GM19035 (cell line): ENCODE results near the gene GALNT14.

Experiments used
- ATAC-seq: cut with Tn5 transposase; IDR thresholded peaks from one replicate; pipeline ENCODE4 v1.9.1; 2021; ENCODE audit not compliant: unreplicated experiment

The GALNT14 gene

DNA sequence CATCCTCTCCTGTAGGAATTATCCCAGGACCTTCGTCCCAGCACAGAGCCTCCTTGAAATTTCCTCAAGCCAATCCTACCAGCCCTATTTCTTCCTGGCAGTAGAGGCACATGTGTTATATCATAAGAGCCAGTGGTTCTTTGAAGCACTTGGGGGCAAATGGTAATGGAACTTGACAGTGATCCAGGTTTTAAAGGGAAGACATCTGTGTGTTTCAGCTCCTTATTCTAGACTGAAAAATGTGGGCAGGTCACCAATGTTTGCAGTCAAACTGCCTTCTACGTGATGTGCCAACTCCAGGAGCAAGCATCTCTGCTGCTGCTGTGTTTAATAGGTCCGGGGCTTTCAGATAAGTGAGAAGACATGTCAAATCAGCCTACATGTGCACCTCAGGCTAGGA is 157.1 kb downstream of the GALNT14 start:
- ATAC-seq: no peak

DNA sequence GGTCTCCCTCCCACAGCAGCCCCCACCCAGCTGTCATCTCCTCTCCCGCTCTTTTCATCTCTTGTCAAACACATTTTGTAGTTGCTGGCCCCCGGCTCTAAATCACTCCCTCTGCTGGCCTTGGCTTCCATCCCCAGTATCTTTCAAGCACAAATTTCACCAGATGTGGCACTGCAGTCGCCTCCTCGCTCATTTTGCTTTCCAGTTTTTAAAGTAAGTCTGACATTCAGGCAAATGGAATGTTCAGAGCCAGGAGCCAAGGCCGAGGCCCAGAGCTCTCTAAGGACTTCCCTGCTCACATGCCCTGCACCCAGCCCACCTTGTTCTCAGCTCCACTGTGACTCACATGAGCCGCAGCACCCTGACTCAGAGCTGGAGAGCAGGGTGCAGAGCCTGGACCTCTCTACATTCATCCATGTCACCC is 158.4 kb downstream of the GALNT14 start:
- no peak for ATAC-seq

DNA sequence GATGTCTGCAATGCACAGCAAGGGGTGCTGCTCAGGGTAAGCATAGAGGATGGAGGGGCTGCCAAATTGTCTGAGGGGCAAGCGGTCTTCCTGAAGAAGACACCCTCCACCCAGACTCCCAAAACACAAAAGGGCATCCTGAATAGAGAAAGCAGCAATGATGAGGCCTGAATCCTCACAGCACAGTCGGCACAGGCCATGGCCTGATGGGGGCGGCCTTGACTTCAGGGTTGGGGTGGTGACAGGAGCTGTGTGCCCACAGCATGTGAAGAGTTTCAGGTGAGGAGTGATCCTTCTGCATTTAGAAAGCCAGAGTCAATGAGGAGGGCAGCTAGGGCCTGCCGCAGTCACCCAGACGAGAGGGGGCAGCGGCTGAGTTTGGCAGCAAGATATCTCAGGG is 159.4 kb downstream of the GALNT14 start:
- no peak for ATAC-seq

DNA sequence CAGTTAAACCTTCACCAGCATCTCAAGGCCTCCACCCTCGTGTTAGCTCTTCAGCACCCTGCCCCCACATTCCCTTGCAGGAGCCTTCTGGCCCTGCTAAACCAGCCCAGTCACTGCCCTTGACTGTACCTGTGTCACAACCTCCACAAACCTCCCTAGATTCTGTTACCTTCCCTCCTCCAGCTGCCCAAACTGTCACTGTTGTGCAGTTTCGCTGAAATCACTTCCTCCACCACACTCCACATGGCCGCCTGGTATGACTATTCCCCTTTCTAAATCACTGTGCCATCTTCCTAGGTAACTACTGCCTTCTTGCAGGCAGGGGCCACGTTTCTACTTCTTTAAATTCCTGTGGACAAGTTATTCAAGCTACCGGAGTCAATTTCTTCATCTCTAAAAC is 160.2 kb downstream of the GALNT14 start:
- peak; percentile 56 for ATAC-seq

DNA sequence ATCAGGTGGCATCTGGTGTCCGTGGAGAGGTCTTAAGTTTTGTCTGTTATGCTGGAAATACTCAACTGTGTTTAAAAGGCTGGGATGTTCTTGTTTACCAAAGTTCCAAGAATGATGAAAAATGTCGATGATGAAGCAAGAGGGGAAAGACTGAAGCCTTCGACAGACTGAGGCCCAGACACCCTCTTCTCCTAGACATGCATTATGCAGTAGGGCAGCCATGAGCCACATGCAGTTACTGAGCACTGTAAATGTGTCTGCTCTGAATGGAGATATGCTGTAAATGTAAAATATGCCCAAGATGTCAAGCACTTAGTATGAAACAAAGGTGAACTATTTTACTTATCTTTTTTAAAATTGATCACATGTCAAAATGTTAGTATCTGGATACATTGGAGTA is 163.1 kb downstream of the GALNT14 start:
- no peak for ATAC-seq

DNA sequence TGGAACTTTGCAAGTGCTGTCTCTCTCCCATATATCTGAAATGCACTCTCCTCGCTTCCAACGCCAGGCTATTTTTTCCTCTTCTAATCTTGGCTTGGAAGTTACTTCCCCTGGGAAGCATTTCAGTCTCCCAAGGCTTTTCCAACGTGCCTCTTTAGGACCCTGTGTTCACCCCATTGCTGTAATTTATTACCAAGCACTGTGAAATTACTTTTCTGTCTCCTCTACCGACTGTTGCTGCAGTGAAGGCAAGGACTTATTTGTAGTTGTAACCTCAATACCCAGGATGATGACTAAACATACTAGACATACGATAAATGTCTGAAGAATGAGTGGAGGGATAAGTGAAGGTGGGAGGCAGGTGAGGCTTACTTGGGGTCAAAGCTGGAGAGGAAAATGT is 163.7 kb downstream of the GALNT14 start:
- no peak for ATAC-seq

DNA sequence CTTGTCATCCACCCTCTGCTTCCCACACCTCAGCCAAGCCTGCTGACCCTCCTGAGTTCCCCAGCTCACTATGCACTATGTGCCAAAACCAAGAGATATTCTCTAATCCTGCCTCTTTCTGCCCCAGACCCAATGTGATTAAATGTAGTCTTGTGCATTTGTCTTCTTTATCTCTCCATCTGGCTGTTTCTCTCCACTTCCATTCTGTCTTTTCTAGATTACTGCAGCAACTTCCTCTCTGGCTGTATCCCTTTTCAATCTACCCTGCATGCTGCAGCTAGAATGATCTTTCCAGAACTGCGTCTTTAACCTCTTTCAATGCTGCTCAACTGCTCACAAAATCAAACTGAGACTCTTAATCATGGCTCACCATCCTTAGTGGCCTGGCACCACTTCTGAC is 164.1 kb downstream of the GALNT14 start:
- ATAC-seq: no peak

DNA sequence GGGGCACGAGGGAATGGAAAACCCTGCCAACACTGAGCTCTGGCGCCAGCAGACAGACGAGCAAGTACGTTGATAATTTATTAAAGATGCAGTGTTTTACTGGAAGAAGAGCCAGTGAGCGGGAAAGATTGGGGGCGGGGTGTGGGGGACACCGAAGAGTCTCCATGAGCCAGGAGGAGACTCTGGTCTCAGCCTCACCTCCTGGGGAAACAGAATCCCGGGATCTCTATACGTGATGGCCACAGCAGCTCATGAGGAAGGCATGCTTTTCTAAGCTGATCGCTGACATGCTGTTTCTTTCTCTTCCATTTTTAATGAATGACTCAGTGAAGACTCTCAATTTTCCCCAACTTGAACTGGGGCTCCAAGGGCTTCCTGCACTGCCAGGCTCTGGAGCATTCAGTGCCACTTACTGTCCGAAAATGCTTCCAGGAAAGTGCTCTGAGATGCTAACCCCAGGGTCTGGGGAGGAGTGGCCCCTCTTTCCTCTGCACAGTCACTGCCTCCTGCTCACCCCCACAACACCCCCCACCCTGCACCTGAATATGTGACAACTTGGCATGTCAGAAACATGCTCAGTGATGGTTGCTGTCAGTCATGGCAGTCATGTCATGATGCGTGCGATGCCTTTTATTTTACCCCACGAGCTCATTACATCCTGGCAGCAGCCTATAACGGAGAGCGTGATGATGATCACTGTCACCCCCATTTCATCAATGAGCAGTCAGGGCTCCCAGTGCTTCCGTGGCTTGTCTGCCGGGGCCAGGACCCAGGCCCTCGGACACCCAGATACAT is 166.8 kb downstream of the GALNT14 start:
- ATAC-seq: no peak

DNA sequence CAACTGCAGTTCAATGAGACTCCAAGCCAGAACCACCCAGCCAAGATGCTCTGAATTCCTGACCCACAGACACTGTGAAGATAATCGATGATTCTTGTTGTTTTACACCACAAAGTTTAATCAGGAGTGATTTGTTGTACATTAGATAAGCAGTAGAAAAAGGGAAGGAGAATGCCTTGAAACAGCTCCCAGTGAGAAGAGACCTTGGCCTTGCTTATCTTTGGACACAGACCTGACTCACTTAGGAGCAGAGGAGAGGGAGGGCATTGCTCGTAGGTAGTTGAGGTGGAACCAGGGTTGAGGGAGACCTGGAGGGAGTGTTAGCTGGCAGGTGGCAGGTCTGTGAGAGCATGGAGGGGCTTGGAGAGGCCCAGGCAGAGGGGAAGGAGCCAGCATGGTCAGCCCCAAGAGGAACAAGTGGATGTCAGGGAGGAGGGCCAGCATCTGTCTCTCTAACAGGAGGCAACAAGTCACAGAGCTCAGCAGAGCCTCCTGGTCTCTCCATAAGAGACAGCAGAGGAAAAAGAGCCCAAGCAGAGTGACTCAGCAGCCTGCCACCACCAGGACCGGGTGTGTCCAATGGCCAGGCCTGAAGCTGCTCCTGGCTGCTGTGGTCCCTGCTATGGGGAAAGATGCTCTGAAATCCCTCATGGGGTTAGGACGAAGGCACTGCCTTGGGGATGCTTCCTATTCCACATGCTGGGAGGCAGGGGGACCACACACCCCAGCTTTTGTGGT is 169.4 kb downstream of the GALNT14 start:
- no peak for ATAC-seq

DNA sequence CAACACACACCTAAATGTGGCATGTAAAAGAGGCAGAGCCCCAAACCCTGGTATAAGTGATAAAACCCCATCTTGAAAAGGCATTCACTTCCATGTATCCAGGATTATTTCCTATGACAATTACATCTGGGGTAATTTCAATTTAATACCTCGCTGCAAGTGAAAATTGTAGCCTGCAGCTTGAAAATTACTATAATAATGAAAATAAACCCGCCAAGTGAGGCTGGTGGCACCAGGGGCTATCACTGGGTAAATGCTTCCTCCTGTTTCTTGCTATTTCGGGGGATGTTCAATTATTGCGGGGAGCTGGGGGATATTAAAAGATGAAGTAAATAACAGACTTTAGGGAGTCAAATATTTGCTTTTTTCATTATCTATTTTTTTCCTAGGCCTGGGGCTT is 171.5 kb downstream of the GALNT14 start:
- ATAC-seq: no peak

DNA sequence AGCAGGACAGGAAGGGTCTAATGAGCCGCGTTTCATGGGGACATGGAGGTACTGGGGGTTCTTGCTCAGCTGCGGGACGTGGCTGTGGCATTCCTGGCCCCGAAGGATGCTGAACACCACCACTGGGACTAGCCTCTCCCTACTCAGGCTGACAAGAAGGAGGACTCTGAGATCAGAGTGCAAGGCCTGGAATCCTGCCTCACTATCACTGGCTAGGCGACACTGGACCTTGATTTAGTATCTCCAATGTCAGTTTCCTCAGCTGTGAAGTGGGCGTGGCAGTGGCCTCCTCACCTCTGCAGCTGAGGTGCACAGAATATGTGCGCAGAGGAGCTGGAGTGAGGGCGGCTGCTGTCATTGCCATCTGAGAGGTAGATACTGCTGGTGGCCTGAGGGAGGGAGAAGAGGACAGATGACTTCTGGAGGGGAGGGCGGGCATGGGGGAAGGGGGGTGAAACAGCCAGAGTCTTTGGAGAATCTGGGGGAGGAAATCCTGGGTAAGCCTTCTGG is 173.2 kb downstream of the GALNT14 start:
- ATAC-seq: no peak

DNA sequence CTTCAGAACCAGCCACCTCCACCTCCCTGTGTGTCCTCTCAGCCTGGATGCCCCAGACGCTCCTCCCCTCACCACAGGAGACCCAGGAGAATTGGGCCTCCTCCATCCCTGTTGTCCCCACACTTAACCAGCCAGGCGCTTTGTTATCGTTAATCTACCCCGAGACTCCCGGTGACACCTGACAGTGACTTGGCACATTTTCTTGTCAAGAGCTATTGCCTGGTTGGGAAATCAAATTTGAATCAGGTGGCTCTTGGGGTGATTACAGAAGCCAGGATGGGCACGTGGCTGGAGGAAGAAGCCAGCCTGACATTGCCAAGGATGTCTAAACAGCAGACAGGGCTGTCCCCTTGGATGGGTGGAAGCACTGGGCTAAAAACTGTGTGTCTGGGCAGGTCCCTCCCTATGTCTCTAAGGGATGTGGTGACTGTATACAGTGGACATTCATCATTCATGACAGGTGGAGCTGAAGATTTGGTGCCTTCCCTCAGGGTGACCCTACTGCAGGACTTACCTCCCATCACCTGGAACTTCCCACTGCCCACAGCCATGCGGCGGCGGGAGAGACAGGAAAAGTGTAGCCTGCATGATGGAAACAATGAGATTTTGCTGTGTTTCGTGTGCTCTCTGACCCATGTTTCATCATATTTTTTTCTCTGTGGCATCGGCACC is 173.8 kb downstream of the GALNT14 start:
- ATAC-seq: no peak

DNA sequence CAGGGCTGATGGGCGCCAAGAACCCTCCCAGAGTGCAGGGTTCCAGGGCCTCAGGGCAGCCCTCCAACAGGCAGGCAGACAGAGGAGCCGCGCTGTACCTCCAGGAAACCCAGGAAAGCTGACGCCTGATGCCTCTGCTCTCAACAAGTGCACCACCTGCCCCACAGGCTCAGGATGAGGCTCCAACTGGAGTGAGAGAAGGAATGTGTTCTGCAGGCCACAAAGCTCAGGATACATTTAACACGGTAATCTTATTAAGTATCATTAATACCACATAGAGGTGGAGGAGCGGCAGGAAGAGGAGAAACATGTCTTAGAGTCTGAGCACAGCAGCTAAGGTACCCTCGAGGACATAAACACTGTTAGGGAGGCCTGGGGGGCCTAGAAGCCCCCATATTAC is 175.1 kb downstream of the GALNT14 start:
- no peak for ATAC-seq

DNA sequence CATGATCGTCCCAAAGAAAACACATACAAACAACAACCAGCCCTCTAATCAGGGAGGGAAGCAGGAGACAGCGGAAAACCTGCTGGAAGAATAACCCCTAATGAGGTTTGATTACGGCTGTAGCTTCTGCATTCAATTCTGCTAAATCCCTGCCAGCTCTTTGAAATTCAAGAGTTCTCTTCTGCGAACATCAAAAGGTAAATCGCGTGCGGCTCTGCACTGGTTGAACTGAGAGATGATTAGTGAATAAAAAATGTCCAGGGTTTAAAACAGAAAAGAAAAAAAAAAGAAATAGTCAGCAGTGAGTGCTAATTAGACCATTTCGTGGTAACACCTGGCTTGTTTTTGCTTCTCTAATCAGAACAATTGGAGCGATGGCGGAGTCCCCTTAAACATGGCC is 178.0 kb downstream of the GALNT14 start:
- no peak for ATAC-seq

DNA sequence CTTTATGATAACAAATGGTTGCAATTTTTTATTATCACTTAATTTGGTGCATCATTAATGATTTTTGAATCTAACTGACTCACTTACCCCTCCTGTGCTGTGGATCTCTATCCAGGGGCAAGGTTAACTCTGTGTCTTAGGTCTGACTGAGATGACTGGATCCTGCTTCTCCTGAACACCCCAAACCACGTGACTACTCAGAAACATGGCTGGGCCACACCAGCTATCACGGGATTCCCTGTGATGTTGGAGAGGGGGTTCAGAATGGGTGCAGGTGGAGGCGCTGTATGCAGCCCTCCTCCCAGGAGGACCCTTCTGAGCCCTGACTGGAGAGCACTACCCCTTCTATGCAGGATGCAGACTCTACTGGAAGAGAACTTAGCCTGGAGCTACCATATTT is 178.6 kb downstream of the GALNT14 start:
- no peak for ATAC-seq

DNA sequence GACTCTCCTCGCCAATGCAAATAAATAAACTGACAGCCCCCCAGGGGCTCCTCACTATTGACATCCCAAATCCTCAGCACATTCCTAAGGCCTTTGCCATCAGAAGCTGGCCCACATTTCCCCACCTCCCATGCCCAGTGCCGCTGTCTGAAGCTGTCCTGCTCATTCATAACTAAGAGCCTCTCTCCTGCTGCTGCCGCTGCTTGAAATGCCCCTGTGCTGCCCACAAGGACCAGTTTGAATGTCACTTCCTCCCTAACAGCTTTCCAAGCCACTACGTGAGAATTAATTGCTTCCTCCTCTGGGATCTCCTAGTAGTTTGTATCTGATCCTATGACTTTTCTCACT is 179.3 kb downstream of the GALNT14 start:
- ATAC-seq: no peak

DNA sequence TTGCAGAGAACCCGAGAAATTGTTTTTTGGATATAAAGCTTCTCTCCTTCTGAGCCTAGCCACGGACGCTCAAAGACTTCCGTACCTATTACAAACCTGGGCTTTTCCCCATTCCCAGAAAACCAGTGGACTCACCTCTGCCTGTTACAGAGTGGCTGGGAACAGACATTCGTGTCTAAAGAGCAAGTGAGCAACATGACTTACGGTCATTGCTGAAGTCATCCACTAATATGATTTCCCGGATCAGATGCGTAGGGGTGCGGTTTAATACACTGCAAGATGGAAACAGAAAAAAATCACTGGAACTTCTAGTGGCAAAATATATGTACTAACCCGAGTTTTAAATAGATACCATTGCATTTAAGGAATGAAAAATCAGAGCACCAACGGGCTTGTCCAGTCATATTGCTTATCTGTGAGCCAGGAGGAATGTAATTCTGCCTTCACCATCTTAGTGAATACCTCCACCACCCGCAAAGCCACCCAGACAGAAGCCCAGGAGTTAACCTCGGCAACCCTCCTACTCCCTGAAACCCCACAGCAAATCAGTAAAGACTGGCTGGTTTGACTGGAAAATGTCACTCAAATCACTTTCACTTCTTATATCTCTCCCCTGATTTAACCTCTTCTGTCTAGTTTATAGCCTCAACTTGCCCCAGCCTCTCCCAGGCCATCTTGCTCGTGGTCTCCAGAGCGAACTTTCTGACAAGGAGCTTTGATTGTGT is 179.9 kb downstream of the GALNT14 start:
- ATAC-seq: no peak

DNA sequence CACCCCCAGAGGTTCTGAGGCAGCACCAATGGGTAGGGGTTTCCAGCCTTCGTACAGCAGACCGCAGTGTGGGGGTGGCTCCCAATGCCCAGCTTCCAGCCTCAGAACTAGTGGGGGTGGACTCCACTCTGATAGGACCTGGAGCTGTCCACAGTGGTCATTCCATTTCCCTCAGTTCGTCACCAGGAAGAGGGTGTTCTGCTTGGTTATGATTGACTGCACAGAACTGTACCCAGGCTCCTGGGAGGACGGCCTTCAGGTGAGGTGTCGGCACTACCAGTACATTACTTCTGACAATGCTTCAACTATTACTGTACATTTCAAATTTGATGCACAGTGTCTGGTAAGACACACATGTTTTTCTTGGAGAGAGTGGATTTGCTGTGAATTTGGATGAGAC is 180.6 kb downstream of the GALNT14 start:
- ATAC-seq: no peak

DNA sequence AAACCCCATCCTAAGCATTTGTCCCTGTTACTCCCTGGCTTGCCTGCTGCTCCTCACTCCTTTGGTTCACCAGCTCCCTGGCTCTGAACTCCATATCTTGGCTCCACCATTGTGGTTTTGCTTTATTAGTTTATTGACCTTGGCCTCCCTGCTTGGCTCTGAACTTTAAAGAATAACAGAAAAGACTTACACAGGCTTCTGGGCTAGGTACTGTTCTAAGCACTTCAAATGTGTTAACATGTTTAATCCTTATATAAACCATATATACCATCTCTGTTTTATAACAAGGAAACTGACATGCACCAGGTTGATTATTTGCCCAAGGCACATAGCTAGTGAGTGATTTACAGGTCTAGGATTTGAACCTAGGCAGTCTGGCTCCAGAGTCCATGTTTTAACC is 181.2 kb downstream of the GALNT14 start:
- no peak for ATAC-seq

DNA sequence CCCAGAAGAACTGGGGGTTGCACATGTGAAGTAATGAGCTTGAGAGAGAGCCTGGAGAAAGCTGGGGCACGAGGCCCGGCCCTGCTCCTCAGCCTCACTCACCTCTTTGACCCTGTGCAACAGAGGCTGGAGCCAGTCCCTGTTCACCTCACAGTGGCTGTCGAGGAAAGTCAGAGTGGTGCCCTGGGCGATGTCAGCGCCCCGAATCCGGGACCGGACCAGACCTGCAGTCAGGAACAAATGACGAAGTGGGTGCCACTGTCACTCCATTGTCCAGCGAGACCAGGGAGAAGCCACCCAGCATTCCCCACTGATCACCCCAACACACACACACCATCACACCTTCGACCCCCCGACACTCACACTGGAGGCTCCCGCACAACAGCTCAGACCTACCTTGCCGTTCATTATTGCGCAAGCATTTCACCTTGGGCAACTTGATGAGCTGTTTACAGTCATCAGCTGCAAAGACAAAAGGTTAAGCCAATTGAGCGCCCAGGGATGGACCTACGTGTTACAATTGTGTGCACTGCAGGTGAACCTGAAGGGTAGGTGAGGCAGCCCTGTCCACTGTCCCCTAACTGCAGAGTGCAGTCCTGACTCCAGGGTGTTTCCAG is 182.6 kb downstream of the GALNT14 start:
- no peak for ATAC-seq

DNA sequence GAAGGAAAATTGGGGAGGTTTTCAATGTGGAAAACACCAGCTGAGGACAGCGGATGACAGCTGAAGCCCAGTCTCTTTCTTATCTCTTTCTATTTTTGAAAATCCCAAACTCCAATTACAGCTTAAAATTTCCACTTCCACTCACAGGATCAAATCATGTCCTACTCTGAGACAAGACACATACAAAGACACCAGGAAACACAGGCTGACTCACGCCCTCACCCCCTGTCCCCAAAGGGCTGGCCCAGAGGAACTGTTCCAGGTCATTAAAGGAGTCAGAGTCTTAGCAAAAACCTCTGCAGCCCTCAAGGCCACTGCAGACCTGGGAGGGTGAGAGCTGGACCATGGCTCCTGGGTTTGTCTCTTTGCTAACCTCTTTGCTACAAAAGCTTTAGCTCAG is 187.9 kb downstream of the GALNT14 start:
- no peak for ATAC-seq
